H9 (cell line): Measurements from ENCODE around the gene ADPRH. TPM values are rescaled to one million over a fixed set of nuclear protein-coding genes. Genes with fewer than 3 reads are reported as not detected.

Experiments
- DNase-seq: peaks from one replicate; pipeline ENCODE4 v3.0.0-alpha.2; 2017
- H2AFZ ChIP-seq: one replicate; pipeline ENCODE4 v1.6.1; 2013; ENCODE audit warnings: mild to moderate bottlenecking, low read length, control low read depth, moderate library complexity
- H2AK5ac ChIP-seq: 2 replicates; pipeline ENCODE4 v1.6.1; 2013; ENCODE audit warnings: low read length, control low read depth, mixed read lengths; ENCODE audit not compliant: insufficient read length
- H2BK120ac ChIP-seq: one replicate; pipeline ENCODE4 v1.6.1; 2013; ENCODE audit warnings: low read depth, mild to moderate bottlenecking, low read length, control low read depth, inconsistent platforms; ENCODE audit not compliant: poor library complexity, severe bottlenecking
- H2BK12ac ChIP-seq: 2 replicates; pipeline ENCODE4 v1.6.1; 2013; ENCODE audit warnings: low read length, control low read depth, mixed read lengths, low read depth; ENCODE audit not compliant: insufficient read length
- H2BK15ac ChIP-seq: 2 replicates; pipeline ENCODE4 v1.6.1; 2013; ENCODE audit warnings: low read depth, low read length, control low read depth
- H2BK20ac ChIP-seq: one replicate; pipeline ENCODE4 v1.6.1; 2013; ENCODE audit warnings: low read depth, mild to moderate bottlenecking, low read length, control low read depth, inconsistent platforms; ENCODE audit not compliant: poor library complexity, severe bottlenecking
- H2BK5ac ChIP-seq: 2 replicates; pipeline ENCODE4 v1.6.1; 2013; ENCODE audit warnings: low read length, control low read depth, mixed read lengths; ENCODE audit not compliant: insufficient read length
- H3K14ac ChIP-seq: 2 replicates; pipeline ENCODE4 v1.6.1; 2013; ENCODE audit warnings: low read length, control low read depth; ENCODE audit not compliant: insufficient read depth
- H3K18ac ChIP-seq: 2 replicates; pipeline ENCODE4 v1.6.1; 2013; ENCODE audit warnings: low read depth, mild to moderate bottlenecking, mixed read lengths, low read length, control low read depth; ENCODE audit not compliant: insufficient read length
- H3K23ac ChIP-seq: 2 replicates; pipeline ENCODE4 v1.6.1; 2013; ENCODE audit warnings: low read length, control low read depth, mixed read lengths, low read depth; ENCODE audit not compliant: insufficient read length
- H3K23me2 ChIP-seq: 2 replicates; pipeline ENCODE4 v1.6.1; 2013; ENCODE audit warnings: low read depth, mild to moderate bottlenecking, mixed read lengths, low read length, control low read depth; ENCODE audit not compliant: insufficient read length, poor library complexity, severe bottlenecking
- H3K27ac ChIP-seq: 2 replicates; pipeline ENCODE4 v1.5.1; 2013; ENCODE audit warnings: low read length, control low read depth, mixed read lengths, low read depth; ENCODE audit not compliant: insufficient read length
- H3K27me3 ChIP-seq: 2 replicates; pipeline ENCODE4 v1.6.1; 2013; ENCODE audit warnings: low read length, control low read depth, inconsistent platforms; ENCODE audit not compliant: insufficient read depth
- H3K4ac ChIP-seq: 2 replicates; pipeline ENCODE4 v1.6.1; 2013; ENCODE audit warnings: low read depth, mild to moderate bottlenecking, control low read depth, inconsistent platforms, low read length, moderate library complexity
- H3K4me1 ChIP-seq: 2 replicates; pipeline ENCODE4 v1.6.1; 2013; ENCODE audit warnings: low read length, control low read depth, inconsistent platforms; ENCODE audit not compliant: insufficient read depth
- H3K4me2 ChIP-seq: 2 replicates; pipeline ENCODE4 v1.6.1; 2013; ENCODE audit warnings: low read length, control low read depth, mixed read lengths; ENCODE audit not compliant: insufficient read length, insufficient read depth
- H3K56ac ChIP-seq: 2 replicates; pipeline ENCODE4 v1.6.1; 2013; ENCODE audit warnings: low read depth, mild to moderate bottlenecking, mixed read lengths, low read length, control low read depth; ENCODE audit not compliant: insufficient read length
- H3K79me1 ChIP-seq: 2 replicates; pipeline ENCODE4 v1.6.1; 2013; ENCODE audit warnings: low read depth, mild to moderate bottlenecking, moderate library complexity, low read length, control low read depth, inconsistent platforms; ENCODE audit not compliant: insufficient read depth, poor library complexity, severe bottlenecking
- H3K79me2 ChIP-seq: 2 replicates; pipeline ENCODE4 v1.6.1; 2013; ENCODE audit warnings: low read length, control low read depth, inconsistent platforms; ENCODE audit not compliant: insufficient read depth
- H3K9ac ChIP-seq: 2 replicates; pipeline ENCODE4 v1.6.1; 2013; ENCODE audit warnings: low read length, control low read depth, mixed read lengths; ENCODE audit not compliant: insufficient read length; ENCODE audit errors: extremely low read depth
- H3K9me3 ChIP-seq: one replicate; pipeline ENCODE4 v1.6.1; 2013; ENCODE audit warnings: low read depth, low read length, inconsistent platforms; ENCODE audit not compliant: control insufficient read depth
- H3T11ph ChIP-seq: one replicate; pipeline ENCODE4 v1.6.1; 2013; ENCODE audit warnings: mild to moderate bottlenecking, low read length, control low read depth, inconsistent platforms
- H4K20me1 ChIP-seq: one replicate; pipeline ENCODE4 v1.6.1; 2013; ENCODE audit not compliant: control insufficient read depth, insufficient read length, insufficient read depth
- H4K5ac ChIP-seq: 2 replicates; pipeline ENCODE4 v1.6.1; 2013; ENCODE audit warnings: low read depth, mild to moderate bottlenecking, mixed read lengths, low read length, control low read depth; ENCODE audit not compliant: insufficient read length
- H4K8ac ChIP-seq: replicated peaks from 2 replicates; pipeline ENCODE4 v1.6.1; 2013; ENCODE audit warnings: low read length, control low read depth, mixed read lengths, low read depth; ENCODE audit not compliant: insufficient read length
- H4K91ac ChIP-seq: 2 replicates; pipeline ENCODE4 v1.6.1; 2013; ENCODE audit warnings: low read depth, mild to moderate bottlenecking, moderate library complexity, mixed read lengths, low read length, control low read depth; ENCODE audit not compliant: insufficient read length
- H3K27ac Mint-ChIP-seq, 3 experiments: 2 replicates in 2 of 3; 3 replicates in 1 of 3; pipeline ENCODE4 v1.8.0; 2020 to 2021; ENCODE audit warnings: mixed read lengths in 3 of 3, mild to moderate bottlenecking in 1 of 3, moderate library complexity in 1 of 3
- H3K27me3 Mint-ChIP-seq: 2 replicates; pipeline ENCODE4 v1.8.0; 2021; ENCODE audit warnings: low read depth, mild to moderate bottlenecking, moderate library complexity, mixed read lengths
- H3K36me3 Mint-ChIP-seq, 3 experiments: 2 replicates in 2 of 3; 3 replicates in 1 of 3; pipeline ENCODE4 v1.8.0; 2020 to 2021; ENCODE audit warnings: low read depth in 3 of 3, mixed read lengths in 3 of 3; ENCODE audit not compliant: insufficient read depth in 1 of 3
- H3K4me1 Mint-ChIP-seq, 2 experiments: 2 replicates each; pipeline ENCODE4 v1.8.0; 2020; ENCODE audit warnings: mixed read lengths in 2 of 2
- H3K4me3 Mint-ChIP-seq, 2 experiments: 2 replicates in 1 of 2; 3 replicates in 1 of 2; pipeline ENCODE4 v1.8.0; 2020 to 2021; ENCODE audit warnings: mild to moderate bottlenecking in 2 of 2, mixed read lengths in 2 of 2, moderate library complexity in 1 of 2
- H3K9me3 Mint-ChIP-seq, 2 experiments: 2 replicates in 1 of 2; 3 replicates in 1 of 2; pipeline ENCODE4 v1.8.0; 2020; ENCODE audit warnings: mild to moderate bottlenecking in 2 of 2, mixed read lengths in 2 of 2, moderate library complexity in 1 of 2
- CTCF ChIP-seq: fragments of 200-600 bp; sonication (generic); conservative IDR thresholded peaks from 3 replicates; pipeline ENCODE4 v1.8.0; 2021; ENCODE audit warnings: antibody characterized with exemption, mild to moderate bottlenecking
- WGBS: extraction: QIAGEN DNeasy Blood & Tissue Kit; methylation state at CpG from one replicate; pipeline ENCODE4 v1.1.7; 2013; ENCODE audit warnings: missing lambda C conversion rate, low lambda C conversion rate, mixed read lengths; ENCODE audit not compliant: insufficient read length; ENCODE audit errors: extremely low coverage; 5-methylcytosine and 5-hydroxymethylcytosine counted together
- total RNA-seq: library from RNA; stranded (reverse); gene quantifications from 2 replicates; pipeline ENCODE4 v1.2.1, GENCODE V29; 2021

ADPRH gene
- total RNA-seq, 1 experiment from 2014 or later = 3.1 TPM

DNA sequence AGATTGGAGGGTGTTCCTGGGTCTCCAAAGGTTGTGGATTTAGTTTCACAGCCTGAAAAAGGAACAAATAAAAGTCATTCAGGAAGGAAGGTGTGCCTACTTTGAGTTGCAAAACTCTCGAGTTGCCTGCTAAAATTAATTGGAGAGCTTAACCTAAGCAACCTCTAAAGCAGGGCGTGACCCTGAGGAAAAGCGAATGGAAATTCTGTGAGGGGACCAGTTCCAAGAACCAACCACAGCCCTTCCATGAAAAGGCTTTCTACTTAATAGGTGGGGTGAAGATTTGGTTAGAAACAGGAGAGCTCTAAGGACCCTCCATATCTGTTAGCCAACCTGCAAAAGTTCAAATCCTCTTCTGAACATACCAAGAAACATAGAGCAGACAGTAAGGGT lies 21.4 kb upstream of the ADPRH start:
- H2AFZ ChIP-seq = no peak overlapping the region
- H4K8ac ChIP-seq = no peak overlapping the region
- no peak overlapping the region for H3K4ac ChIP-seq
- no peak overlapping the region for H2BK120ac ChIP-seq
- no peak overlapping the region for H2BK15ac ChIP-seq
- no peak overlapping the region for H3K14ac ChIP-seq
- H3K27ac ChIP-seq = no peak overlapping the region
- Mint-ChIP-seq H3K9me3 (no peaks in the 10 kb centered on the region; a peak in 1 of 5 replicates), H3K4me3 (no peak overlapping the region), H3K27ac (no peak overlapping the region), H3K27me3 (peaks cover 4% of the 10 kb centered on the region), H3K4me1 (peaks cover 4 to 5% of the 10 kb centered on the region in 2 experiments; a peak in 3 of 4 replicates), H3K36me3 (no peaks in the 10 kb centered on the region)
- H4K20me1 ChIP-seq = no peaks in the 10 kb centered on the region
- no peak overlapping the region for H2AK5ac ChIP-seq
- H3K23ac ChIP-seq = no peak overlapping the region
- no peak overlapping the region for H3T11ph ChIP-seq
- no peak overlapping the region for H3K56ac ChIP-seq
- WGBS = no CpG with 5 or more reads among the region's 3 CpGs
- no peaks in the 10 kb centered on the region for H3K79me2 ChIP-seq
- no peak overlapping the region for H2BK5ac ChIP-seq
- no peaks in the 10 kb centered on the region for H3K79me1 ChIP-seq
- no peaks in the 10 kb centered on the region for H3K4me1 ChIP-seq
- H2BK20ac ChIP-seq = no peak overlapping the region
- TF ChIP-seq CTCF = no peak
- DNase-seq = no peak
- H3K27me3 ChIP-seq = no peaks in the 10 kb centered on the region
- no peaks in the 10 kb centered on the region for H3K9me3 ChIP-seq
- H4K91ac ChIP-seq = no peak overlapping the region
- no peak overlapping the region for H2BK12ac ChIP-seq
- no peak overlapping the region for H4K5ac ChIP-seq
- no peak overlapping the region for H3K4me2 ChIP-seq
- no peak overlapping the region for H3K18ac ChIP-seq
- no peak overlapping the region for H3K9ac ChIP-seq
- H3K23me2 ChIP-seq = no peaks in the 10 kb centered on the region
